HG03196 (cell line): Measurements from ENCODE around the gene SEC63.
"Not testable (repeated sequence)": the region's sequence is repeated elsewhere in the genome, so short reads cannot be mapped to it uniquely, and the experiment has no call there.

ENCODE experiments used
- ATAC-seq: cut with Tn5 transposase; IDR thresholded peaks from one replicate; pipeline ENCODE4 v1.9.1; 2021; ENCODE audit not compliant: unreplicated experiment

SEC63 gene

DNA sequence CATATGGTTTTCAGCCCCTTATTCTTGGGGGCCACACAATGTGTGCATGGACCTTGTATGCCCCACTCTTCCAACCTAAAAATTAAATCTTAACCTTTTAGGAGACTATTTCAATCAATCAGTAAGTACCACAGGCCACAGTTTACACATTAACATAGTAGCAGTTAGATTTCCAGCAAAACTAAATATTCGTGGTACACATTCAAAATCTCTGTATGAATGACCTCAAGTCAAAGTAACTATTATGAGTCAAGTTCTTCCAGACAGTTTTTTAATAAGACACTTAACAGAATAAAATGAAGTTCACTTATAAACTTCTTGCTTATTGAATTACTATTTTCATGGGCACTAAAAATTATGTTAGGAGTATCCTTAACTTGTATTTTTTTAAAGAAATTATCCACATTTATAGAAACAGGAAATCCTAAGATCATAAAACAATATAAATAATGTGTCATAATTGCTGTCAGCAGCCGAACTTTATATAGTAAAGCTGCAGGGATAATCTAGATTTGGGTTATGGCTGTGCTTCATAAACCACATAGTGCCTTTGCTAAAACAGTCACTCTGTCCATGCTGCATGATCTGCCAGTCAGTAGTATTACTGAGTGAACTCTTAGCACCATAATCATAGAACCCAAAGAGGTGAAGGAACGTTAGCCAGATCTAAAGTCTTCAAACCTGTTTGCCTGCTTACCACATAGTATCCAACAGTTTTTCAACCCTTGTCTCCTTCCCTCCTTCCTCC, 21.7 kb downstream of the SEC63 start:
- no peak for ATAC-seq

DNA sequence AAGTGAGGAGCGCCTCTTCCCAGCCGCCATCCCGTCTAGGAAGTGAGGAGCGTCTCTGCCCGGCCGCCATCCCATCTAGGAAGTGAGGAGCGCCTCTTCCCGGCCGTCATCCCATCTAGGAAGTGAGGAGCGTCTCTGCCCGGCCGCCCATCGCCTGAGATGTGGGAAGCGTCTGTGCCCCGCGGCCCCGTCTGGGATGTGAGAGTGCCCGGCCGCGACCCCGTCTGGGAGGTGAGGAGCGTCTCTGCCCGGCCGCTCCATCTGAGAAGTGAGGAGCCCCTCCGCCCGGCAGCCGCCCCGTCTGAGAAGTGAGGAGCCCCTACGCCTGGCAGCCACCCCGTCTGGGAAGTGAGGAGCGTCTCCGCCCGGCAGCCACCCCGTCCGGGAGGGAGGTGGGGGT, 23.8 kb downstream of the SEC63 start:
- not testable (repeated sequence) for ATAC-seq

DNA sequence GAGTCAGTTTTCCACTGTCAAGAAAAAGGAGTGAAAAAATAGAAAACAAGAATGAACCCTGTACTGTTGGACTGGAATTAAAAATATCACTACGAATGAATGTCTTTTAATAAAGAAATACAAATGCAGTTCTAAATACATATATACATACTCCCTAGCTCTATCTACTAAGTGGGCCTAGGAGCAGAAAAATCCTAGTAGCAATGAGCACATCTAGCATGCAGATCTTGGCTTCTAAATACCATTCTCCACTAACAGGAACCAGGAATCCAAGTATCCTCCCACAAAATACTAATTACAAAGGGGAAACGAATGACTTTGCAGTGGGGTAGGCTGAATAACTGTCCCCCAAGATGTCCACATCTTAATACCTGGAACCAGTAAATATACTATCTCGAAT, 25.4 kb downstream of the SEC63 start:
- ATAC-seq, result no peak

DNA sequence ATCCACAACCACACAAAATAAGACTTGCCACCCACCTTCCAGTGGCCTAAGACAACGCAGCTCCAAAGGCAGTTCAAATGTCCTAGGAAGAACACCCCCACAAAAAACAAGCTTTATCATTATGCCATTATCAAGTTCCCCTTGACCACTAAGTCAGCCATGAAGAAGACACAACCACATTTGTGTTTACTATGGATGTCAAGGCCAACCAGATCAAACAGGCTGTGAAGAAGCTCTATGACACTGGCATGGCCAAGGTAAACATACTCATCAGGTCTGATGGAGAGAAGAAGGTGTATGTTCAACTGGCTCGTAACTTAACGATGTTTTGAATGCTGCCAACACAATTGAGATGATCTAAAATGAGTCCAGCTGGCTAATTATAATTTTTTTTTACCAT, 26.1 kb downstream of the SEC63 start:
- no peak for ATAC-seq

DNA sequence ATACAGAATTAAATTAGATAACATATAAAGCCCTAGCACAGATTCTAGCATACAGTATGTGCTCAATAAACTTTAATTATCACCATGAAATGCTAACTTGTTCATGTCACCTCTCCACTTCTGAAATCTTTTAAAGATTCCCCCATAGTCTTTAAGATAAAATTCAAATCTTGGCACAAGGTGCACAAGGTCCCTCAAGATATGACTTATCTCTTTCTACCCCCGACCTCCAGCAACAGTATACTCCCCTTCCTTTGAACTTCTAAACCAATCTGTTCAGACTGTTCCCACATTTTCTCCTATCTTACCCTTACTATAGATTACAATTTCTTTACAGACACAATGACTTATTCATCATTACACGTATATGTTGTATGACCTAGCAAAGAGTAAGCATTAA, 29.0 kb downstream of the SEC63 start:
- no peak for ATAC-seq

DNA sequence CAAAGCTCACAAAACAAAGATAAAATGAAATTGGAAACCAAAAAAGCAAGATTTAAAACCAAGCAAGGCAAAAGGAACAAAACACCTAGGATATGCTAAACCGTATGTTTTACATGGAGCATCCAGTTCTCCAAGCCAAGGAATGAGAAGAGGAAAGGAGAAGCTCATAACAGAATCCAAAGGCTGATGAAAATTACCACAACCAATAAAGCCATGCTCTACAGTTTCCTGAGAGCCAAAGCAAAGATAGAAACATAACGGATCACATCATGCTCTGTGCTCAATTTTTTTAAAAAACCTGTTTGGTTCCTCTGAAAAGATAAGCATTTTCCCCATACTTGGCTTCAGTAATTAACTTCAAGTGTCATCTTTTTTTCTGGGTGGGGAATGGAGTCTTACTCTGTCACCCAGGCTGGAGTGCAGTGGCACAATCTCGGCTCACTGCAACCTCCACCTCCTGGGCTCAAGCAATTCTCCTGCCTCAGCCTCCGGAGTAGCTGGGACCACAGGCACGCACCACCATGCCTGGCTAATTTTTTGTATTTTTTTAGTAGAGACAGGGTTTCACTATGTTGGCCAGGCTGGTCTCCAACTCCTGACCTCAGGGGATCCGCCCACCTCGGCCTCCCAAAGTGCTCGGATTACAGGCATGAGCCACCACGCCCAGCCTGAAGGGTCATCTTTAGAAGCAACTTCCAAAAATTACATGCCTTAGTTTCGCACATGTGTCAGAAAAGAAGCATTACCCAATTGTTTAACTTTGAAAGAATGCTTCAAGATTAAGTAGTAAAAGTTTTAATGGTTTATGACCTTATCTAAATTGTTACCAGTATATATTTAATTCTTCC, 31.1 kb downstream of the SEC63 start:
- not testable (repeated sequence) for ATAC-seq

DNA sequence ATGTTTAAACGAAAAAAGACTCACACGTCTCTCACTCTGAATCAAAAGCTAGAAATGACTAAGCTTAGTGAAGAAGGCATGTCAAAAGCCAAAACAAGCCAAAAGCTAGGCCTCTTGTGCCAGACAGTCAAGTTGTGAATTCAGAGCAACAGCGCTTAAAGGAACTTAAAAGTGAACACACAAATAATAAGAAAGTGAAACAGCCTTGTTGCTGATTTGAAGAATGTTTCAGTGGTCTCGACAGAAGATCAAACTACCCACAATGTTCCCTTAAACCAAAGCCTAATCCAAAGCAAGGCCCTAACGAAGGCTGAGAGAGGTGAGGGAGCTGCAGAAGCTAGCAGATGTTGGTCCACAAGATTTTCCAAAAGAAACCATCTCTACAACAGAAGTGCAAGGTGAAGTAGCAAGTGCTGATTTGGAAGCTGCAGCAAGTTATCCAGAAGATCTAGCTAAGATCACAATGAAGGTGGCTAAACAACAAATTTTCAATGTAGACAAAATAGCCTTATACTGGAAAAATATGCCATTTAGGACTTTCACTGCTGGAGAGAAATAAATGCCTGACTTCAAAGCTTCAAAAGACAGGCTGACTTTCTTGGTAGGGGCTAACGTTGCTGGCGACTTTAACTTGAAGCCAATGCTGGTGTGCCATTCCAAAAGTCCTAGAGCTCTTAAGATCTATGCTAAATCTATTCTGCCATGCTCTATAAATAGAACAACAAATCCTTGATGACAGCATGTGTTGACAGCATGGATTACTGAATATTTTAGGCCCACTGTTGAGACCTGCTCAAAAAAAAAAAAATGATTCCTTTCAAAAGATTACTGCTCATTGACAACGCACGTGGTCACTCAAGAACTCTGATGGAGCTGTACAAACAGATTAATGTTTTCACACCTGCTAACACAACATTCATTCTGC, 40.3 kb downstream of the SEC63 start:
- ATAC-seq, result no peak

DNA sequence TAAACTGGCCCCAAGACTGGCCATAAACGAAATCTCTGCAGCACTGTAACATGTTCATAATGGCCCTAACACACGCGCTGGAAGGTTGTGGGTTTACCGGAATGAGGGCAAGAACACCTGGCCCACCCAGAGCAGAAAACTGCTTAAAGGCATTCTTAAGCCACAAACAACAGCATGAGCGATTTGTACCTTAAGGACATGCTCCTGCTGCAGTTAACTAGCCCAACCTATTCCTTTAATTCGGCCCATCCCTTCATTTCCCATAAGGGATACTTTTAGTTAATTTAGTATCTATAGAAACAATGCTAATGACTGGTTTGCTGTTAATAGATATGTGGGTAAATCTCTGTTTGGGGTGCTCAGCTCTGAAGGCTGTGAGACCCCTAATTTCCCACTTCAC, 41.0 kb downstream of the SEC63 start:
- ATAC-seq, result not testable (repeated sequence)

DNA sequence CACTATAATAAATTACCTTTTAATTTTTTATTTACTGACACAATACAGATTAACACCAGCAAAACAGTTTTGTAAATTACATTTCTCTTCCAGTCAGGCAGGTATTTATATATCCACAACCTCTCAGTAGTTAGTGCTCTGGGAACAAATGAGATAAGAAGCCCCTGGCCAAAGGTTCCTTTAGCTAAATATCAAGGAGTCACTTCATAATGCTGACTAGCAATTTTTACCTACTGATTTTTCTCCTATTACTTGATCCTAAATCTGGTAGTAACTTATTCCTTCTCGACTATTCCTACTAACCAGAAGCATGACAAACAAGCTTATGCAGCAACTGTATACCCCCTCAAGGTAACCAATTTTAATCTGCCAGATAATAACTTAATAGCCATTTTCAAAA, 46.3 kb downstream of the SEC63 start:
- no peak for ATAC-seq

DNA sequence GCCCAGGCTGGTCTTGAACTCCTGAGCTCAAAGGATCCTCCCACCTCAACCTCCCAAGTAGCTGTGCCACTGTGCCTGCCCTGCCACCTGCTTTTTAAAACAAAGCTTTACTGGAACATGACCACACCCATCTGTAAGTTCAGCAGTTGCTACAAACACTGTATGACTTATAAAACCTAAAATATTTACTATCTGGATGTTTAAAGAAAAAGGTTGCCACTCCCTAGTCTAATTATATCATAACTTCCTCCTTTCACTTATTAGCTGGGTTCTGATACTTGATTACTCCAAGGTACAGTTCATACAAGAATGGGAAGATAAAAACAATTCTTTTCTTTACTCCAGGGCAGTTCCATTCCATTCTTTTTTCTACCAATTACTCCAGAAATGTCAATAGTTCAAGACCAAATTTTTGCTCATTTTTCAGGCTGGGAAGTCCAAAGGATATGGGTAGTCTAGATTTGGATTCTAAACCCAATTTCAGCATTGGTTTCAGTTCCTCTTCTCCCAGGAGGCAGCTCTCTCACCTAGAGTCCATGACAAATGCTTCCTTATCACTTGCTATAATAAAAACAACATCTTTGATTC, 63.1 kb downstream of the SEC63 start:
- no peak for ATAC-seq

DNA sequence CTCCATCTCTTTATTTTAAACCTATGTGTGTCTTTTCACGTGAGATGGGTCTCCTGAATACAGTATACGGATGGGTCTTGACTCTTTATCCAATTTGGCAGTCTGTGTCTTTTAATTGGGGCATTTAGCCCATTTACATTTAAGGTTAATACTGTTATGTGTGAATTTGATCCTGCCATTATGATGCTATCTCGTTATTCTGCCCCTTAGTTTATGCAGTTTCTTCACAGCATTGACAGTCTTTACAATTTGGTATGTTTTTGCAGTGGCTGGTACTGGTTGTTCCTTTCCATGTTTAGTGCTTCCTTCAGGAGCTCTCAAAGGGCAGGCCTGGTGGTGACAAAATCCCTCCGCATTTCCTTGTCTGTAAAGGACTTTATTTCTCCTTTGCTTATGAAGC, 67.6 kb downstream of the SEC63 start:
- not testable (repeated sequence) for ATAC-seq

DNA sequence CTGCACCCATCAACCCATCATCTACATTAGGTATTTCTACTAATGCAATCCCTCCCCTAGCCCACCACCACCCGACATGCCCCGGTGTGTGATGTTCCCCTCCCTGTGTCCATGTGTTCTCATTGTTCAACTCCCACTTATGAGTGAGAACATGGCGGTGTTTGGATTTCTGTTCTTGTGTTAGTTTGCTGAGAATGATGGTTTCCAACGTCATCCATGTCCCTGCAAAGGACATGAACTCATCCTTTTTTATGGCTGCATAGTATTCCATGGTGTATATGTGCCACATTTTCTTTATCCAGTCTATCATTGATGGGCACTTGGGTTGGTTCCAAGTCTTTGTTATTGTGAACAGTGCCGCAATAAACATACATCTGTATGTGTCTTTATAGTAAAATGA, 72.1 kb downstream of the SEC63 start:
- ATAC-seq, result not testable (repeated sequence)

DNA sequence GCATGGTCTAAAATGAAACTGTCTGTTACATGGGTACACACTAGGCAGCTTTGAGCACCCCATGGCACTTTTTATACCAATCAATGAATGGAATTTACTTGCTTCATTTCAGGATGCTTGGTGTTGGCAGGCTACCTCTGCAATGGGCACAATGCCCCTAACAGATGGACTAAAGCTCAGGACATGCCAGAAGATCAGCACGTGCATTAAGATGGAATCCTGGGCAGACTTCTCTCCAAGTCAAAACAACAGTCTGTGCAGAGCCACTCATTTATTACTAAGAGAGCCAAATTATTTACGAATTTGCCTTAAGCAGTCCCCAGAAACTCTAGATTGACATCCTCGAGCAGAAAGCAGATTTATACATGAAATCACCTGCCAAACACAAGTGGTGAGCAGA, 78.1 kb downstream of the SEC63 start:
- ATAC-seq, result no peak

DNA sequence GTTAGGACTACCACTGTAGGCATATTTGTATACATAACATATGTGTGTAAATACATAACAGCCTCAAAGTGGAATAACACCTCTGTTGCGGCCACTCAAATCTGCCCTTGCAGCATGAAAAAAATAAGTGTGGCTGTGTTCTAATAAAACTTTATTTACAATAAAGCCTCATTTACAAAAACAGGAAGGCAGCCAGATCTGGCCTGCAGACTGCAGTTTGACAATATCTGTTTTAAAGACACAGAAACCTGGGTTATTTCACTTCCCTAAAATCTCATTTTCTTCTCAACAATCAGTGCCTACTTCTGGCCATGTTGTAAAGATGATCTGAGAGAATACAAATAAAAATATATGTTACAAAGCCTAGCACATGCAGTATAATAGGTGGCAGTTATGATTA, 80.0 kb downstream of the SEC63 start:
- ATAC-seq, result no peak

DNA sequence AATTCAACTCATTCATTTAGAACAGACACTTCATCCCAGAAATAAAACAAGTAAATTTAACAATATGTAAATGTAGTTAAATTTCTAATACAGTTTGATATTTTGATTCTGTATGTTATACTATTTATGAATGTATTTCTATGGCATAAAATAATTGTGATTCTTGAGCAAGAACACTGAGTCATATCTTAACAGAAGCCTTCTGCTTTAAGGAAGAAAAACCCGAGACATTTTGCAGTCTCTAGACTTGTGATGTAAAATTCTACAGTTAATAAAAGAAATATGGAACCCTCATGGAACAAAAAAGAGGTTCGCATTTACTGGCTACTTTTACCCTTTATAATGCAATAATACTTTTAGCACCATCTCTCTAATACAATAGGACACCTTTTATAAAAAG, 86.0 kb downstream of the SEC63 start:
- no peak for ATAC-seq

DNA sequence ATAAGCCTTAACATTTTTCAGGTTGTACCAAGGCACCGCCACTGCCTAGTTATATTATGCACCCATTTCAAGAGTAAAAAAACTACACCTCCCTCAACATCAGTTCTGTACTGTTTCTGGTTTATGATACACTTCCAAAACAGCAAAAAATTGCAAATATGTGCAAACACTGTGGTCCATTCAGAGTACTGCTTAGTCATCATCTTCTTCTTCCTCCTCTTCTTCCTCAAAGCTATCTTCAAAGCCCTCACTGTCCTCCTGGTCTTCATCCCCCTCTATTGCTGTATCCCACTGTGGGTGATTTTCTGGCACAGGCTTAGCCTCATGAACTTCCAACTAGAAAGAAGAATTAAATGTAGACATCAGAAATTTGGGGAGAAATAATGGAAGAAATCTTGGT, 86.5 kb downstream of the SEC63 start:
- ATAC-seq, result not testable (repeated sequence)

DNA sequence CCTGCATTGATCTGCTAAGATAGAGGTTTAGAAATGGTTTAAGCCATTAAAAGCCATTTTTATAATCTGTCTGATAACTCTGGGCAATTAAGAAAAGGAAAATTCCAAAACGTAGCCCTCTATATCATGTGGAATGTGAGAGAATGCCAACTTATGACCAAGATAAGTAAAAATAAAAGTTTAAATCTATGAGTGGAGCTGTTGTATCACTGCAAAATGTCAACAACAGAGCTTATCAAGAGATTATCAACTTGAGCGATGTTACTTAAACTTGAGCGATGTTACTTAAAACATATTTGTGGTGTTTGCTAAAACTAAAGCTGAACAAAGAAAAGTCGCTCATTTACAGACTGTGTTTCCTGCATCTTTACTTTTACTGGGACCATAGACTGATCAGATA, 87.0 kb downstream of the SEC63 start:
- no peak for ATAC-seq

DNA sequence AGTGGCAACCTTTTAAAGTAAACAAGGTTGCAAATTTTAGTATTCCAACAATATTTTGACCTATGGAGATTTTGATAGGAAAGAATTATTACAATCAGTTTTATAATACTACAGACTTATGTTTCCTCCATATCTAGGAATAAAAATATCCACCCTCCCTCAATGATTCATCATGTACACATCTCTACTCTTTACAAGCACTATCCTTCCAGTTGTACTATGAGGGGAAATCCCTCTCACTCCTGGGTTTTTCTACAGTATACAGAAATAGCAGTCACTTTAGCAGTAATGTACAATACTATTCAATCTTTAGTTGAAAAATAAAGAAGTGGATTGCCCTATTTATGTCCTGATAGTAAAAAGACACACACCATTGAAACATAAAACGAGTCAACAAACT, 87.6 kb downstream of the SEC63 start:
- no peak for ATAC-seq

DNA sequence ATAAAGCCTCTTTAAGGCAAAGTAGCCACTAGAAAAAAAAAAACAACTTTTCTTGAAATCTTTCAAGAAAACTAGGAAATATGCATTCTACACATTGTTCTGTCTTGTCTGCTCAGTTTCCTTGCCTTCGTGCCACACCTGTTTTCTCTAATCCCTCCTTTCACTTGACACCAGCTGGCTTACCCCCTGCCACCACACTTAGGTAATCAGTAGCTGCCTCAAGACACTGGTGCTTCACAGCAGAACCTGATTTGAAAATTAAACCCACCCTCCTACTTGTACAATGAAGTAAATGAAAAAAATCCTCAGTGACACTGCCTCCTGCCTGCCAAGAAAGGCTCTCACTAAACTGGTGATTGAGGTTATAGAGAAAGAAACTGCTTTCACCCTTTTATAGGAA, 88.1 kb downstream of the SEC63 start:
- no peak for ATAC-seq

DNA sequence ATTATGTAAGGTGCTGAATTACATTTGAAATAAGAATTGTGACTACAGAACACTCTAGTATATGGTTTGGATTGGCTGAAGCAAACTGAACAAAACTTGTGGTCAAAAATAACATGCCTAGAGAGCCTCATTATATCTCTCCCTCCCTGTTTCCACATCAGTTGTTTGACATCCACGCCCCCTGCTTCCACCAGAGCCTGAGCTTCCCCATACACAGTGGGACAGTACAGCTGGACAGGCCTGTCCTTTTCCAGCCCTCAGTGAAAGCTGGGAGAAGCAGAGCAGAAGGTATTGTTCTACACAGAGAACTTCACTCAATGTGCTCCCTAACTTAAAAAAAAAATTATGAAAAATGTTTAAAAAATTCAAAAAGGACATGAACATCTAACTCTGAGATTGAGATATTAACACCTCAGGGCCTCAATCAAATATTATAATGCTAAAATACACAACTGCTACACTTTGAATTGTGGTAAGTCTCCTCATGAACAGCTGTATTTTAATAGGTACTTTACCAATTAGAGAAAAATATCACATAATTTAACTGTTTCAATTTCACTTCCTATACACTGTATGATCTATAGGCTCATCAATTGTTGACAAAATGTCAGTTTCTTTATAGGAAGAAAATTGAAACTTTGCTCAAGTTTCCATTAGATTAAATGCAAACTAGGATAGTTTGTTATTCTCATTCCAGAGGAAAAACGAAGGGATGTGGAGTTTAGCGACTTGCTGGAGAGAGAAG, 89.0 kb downstream of the SEC63 start:
- ATAC-seq, result no peak
